Measurements from ENCODE around the gene EXT2.

Gene EXT2

GRCh38 chr11:44082645-44083044 lies 12.8 kb upstream of the EXT2 start:
- TF ChIP-seq, protein P1, sequence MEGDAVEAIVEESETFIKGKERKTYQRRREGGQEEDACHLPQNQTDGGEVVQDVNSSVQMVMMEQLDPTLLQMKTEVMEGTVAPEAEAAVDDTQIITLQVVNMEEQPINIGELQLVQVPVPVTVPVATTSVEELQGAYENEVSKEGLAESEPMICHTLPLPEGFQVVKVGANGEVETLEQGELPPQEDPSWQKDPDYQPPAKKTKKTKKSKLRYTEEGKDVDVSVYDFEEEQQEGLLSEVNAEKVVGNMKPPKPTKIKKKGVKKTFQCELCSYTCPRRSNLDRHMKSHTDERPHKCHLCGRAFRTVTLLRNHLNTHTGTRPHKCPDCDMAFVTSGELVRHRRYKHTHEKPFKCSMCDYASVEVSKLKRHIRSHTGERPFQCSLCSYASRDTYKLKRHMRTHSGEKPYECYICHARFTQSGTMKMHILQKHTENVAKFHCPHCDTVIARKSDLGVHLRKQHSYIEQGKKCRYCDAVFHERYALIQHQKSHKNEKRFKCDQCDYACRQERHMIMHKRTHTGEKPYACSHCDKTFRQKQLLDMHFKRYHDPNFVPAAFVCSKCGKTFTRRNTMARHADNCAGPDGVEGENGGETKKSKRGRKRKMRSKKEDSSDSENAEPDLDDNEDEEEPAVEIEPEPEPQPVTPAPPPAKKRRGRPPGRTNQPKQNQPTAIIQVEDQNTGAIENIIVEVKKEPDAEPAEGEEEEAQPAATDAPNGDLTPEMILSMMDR (IDR thresholded peaks at IDR 0.05; ENCODE audit: extremely low read depth, insufficient read depth, missing control alignments), result no peak
- DNase-seq (ENCODE audit: low spot score), result no peak
- in situ Hi-C loops (cut with MboI; ENCODE audit: low pct_unique_long_range_greater_than_20kb, low sequenced_read_pairs, unreplicated experiment), result no loop called here

GRCh38 chr11:44083433-44083832 lies 12.0 kb upstream of the EXT2 start:
- in situ Hi-C loops (cut with MboI; ENCODE audit: low pct_unique_long_range_greater_than_20kb, low sequenced_read_pairs, unreplicated experiment), result no loop called here
- DNase-seq (ENCODE audit: low spot score), result no peak
- TF ChIP-seq, protein P1 (IDR thresholded peaks at IDR 0.05; ENCODE audit: extremely low read depth, insufficient read depth, missing control alignments), result no peak

DNA sequence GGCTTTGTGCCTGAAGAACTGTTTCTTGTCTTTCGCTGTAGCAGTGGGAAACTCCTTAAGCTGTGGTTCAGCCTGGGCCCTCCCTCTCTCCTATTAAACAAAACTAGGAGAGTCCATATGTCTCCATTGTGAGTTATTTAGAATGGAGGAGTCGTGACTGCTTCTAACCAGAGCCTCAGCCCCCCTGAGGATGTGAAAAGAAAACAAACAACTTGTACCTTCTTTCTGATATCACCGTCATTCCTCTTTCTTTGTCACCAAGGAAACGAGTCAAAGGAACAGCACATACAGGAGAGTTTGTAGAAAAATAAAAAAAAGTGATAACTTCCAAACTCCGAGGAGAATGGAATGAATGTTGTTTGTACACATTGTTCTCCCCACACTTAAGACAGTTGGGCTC lies 11.6 kb upstream of the EXT2 start:
- DNase-seq (ENCODE audit: low spot score), result no peak
- in situ Hi-C loops (cut with MboI; ENCODE audit: low pct_unique_long_range_greater_than_20kb, low sequenced_read_pairs, unreplicated experiment), result no loop called here
- TF ChIP-seq, protein P1 (IDR thresholded peaks at IDR 0.05; ENCODE audit: extremely low read depth, insufficient read depth, missing control alignments), result no peak

- DNase-seq (ENCODE audit: low spot score), result no peak
- TF ChIP-seq, protein P1 (IDR thresholded peaks at IDR 0.05; ENCODE audit: extremely low read depth, insufficient read depth, missing control alignments), result no peak
- in situ Hi-C loops (cut with MboI; ENCODE audit: low pct_unique_long_range_greater_than_20kb, low sequenced_read_pairs, unreplicated experiment), result no loop called here
Measured at GRCh38 chr11:44085330-44085729, 10.1 kb upstream of the EXT2 start.

- DNase-seq (ENCODE audit: low spot score), result no peak
- in situ Hi-C loops (cut with MboI; ENCODE audit: low pct_unique_long_range_greater_than_20kb, low sequenced_read_pairs, unreplicated experiment), result no loop called here
- TF ChIP-seq, protein P1 (IDR thresholded peaks at IDR 0.05; ENCODE audit: extremely low read depth, insufficient read depth, missing control alignments), result no peak
Measured at GRCh38 chr11:44088377-44088776, 7.1 kb upstream of the EXT2 start.

DNA sequence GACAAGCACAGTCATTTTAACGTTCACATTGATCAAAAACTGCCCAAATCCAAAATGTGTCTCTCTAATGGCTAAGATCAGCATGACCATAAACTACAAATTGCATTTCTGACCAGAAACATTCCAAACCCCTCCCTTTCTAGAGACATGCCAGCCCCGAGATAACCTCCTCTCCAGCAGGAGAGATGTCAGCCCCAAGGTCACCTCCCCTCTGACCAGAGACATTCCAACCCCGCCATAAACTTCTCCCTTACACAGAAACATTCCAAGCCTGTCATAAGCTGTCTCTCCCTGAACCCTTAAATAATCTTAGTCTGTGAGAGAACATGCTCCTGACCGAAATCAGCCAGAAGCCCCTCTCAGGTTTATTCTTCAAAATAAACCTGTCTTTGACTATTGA lies 6.6 kb upstream of the EXT2 start:
- TF ChIP-seq, protein P1 (IDR thresholded peaks at IDR 0.05; ENCODE audit: extremely low read depth, insufficient read depth, missing control alignments), result no peak
- in situ Hi-C loops (cut with MboI; ENCODE audit: low pct_unique_long_range_greater_than_20kb, low sequenced_read_pairs, unreplicated experiment), result no loop called here

DNA sequence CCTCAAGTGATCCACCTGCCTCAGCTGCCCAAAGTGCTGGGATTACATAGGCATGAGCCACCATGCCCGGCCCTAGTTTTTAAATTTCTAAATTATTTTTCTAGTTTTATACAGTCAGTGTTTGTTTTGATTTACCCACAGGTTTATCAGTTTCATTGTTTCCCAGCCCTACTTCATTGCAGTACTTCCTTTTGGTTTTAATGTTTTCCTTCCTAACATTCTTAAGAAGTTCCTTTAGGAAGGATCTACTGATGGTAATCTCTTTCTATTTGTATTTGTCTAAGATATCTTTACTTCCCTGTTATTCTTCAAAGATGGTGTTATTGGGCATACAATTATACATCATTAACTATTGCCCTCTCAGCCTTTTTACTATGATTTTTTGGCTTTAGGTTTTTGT lies 4.9 kb upstream of the EXT2 start:
- no peak for DNase-seq (ENCODE audit: low spot score)
- in situ Hi-C loops (cut with MboI; ENCODE audit: low pct_unique_long_range_greater_than_20kb, low sequenced_read_pairs, unreplicated experiment), result no loop called here
- TF ChIP-seq, protein P1 (IDR thresholded peaks at IDR 0.05; ENCODE audit: extremely low read depth, insufficient read depth, missing control alignments), result no peak

More for the DNA sequence above, 6.6 kb upstream of the EXT2 start:
- DNase-seq (ENCODE audit: low spot score), result no peak
